Measurements from ENCODE around the gene LDLRAD2.

The LDLRAD2 gene

GRCh38 chr1:21833392-21833976, 21.4 kb downstream of the LDLRAD2 start:
- TF ChIP-seq CTCF (IDR thresholded peaks at IDR 0.05; ENCODE audit: low read depth, low read length, missing control alignments) = no peak
- no peak for DNase-seq (ENCODE audit: extremely low read depth, low read depth)

GRCh38 chr1:21834094-21834493, 22.0 kb downstream of the LDLRAD2 start:
- DNase-seq (ENCODE audit: extremely low read depth, low read depth) = no peak
- no peak overlapping the region for H3K4me3 ChIP-seq (replicated peaks; ENCODE audit: low read depth, low read length)
- no peak for TF ChIP-seq CTCF (IDR thresholded peaks at IDR 0.05; ENCODE audit: low read depth, low read length, missing control alignments)

More at GRCh38 chr1:21833392-21833976, 21.4 kb downstream of the LDLRAD2 start:
- H3K4me3 ChIP-seq (replicated peaks; ENCODE audit: low read depth, low read length) = no peak overlapping the region

- DNase-seq (ENCODE audit: extremely low read depth, low read depth) = no peak
- no peak for TF ChIP-seq CTCF (IDR thresholded peaks at IDR 0.05; ENCODE audit: low read depth, low read length, missing control alignments)
- no peak overlapping the region for H3K4me3 ChIP-seq (replicated peaks; ENCODE audit: low read depth, low read length)
These were observed 22.6 kb downstream of the LDLRAD2 start for GRCh38 chr1:21834666-21835065.

- no peak for TF ChIP-seq CTCF (IDR thresholded peaks at IDR 0.05; ENCODE audit: low read depth, low read length, missing control alignments)
These were observed 23.9 kb downstream of the LDLRAD2 start for GRCh38 chr1:21836010-21836409.

GRCh38 chr1:21836729-21837128, 24.7 kb downstream of the LDLRAD2 start:
- no peak overlapping the region for H3K4me3 ChIP-seq (replicated peaks; ENCODE audit: low read depth, low read length)
- TF ChIP-seq CTCF (IDR thresholded peaks at IDR 0.05; ENCODE audit: low read depth, low read length, missing control alignments) = no peak

More at GRCh38 chr1:21836010-21836409, 23.9 kb downstream of the LDLRAD2 start:
- no peak for DNase-seq (ENCODE audit: extremely low read depth, low read depth)
- no peak overlapping the region for H3K4me3 ChIP-seq (replicated peaks; ENCODE audit: low read depth, low read length)

GRCh38 chr1:21837476-21837875, 25.4 kb downstream of the LDLRAD2 start:
- no peak overlapping the region for H3K4me3 ChIP-seq (replicated peaks; ENCODE audit: low read depth, low read length)
- no peak for DNase-seq (ENCODE audit: extremely low read depth, low read depth)
- no peak for TF ChIP-seq CTCF (IDR thresholded peaks at IDR 0.05; ENCODE audit: low read depth, low read length, missing control alignments)

More at GRCh38 chr1:21836729-21837128, 24.7 kb downstream of the LDLRAD2 start:
- DNase-seq (ENCODE audit: extremely low read depth, low read depth) = no peak
